SK-N-SH treated with all-trans-retinoic acid at 6 μM for 48 hours (cell line): ENCODE data around the gene TLR9.
A peak's percentile ranks its signal among the peaks of the same experiment; 100 is the strongest.

ENCODE experiments used
- ATAC-seq: fragments of 200-7000 bp; cut with Tn5 transposase; 3 replicates; pipeline ENCODE4 v1.9.1; 2020; ENCODE audit warnings: mild to moderate bottlenecking, moderate library complexity
- BACH2 ChIP-seq: fragments of 250-450 bp; sonication (Bioruptor Pico); IDR thresholded peaks from 2 replicates; pipeline ENCODE4 v1.9.0; 2021; ENCODE audit warnings: mild to moderate bottlenecking, borderline replicate concordance
- CREB5 ChIP-seq: fragments of 250-450 bp; sonication (Bioruptor Pico); IDR thresholded peaks from 2 replicates; pipeline ENCODE4 v1.5.1; 2020; ENCODE audit warnings: low read depth, mild to moderate bottlenecking, moderate library complexity
- CSDC2 ChIP-seq: fragments of 250-450 bp; sonication (Bioruptor Pico); IDR thresholded peaks from 2 replicates; pipeline ENCODE4 v1.5.0; 2020; ENCODE audit warnings: mild to moderate bottlenecking, moderate library complexity
- ESRRG ChIP-seq: fragments of 250-450 bp; sonication (Bioruptor Pico); IDR thresholded peaks from 2 replicates; pipeline ENCODE4 v1.6.1; 2021; ENCODE audit warnings: mild to moderate bottlenecking
- GLIS3 ChIP-seq: fragments of 250-450 bp; sonication (Bioruptor Pico); IDR thresholded peaks from 2 replicates; pipeline ENCODE4 v1.5.0; 2020; ENCODE audit warnings: mild to moderate bottlenecking, moderate library complexity
- ISL1 ChIP-seq: fragments of 250-450 bp; sonication (Bioruptor Pico); IDR thresholded peaks from 2 replicates; pipeline ENCODE4 v2.1.2; 2022; ENCODE audit warnings: mild to moderate bottlenecking, moderate library complexity
- OSR1 ChIP-seq: fragments of 250-450 bp; sonication (Bioruptor Pico); IDR thresholded peaks from 2 replicates; pipeline ENCODE4 v1.8.0; 2022; ENCODE audit warnings: moderate library complexity, mild to moderate bottlenecking, inconsistent platforms
- POU6F1 ChIP-seq: fragments of 250-450 bp; sonication (Bioruptor Pico); IDR thresholded peaks from 2 replicates; pipeline ENCODE4 v1.8.0; 2021; ENCODE audit warnings: low read depth, mild to moderate bottlenecking, moderate library complexity, borderline replicate concordance
- PPARA ChIP-seq: fragments of 250-450 bp; sonication (Bioruptor Pico); IDR thresholded peaks from 2 replicates; pipeline ENCODE4 v1.5.0; 2020; ENCODE audit warnings: mild to moderate bottlenecking, borderline replicate concordance
- TOX ChIP-seq: fragments of 250-450 bp; sonication (Bioruptor Pico); IDR thresholded peaks from 2 replicates; pipeline ENCODE4 v1.8.0; 2021; ENCODE audit warnings: mild to moderate bottlenecking, moderate library complexity, borderline replicate concordance
- ZC3H10 ChIP-seq: fragments of 250-450 bp; sonication (Bioruptor Pico); IDR thresholded peaks from 2 replicates; pipeline ENCODE4 v1.5.1; 2021; ENCODE audit warnings: mild to moderate bottlenecking, moderate library complexity
- ZFP30 ChIP-seq: fragments of 450-650 bp; formaldehyde crosslinking; IDR thresholded peaks from 2 replicates; pipeline ENCODE4 v1.5.0; 2022; ENCODE audit warnings: mild to moderate bottlenecking, moderate library complexity
- ZNF565 ChIP-seq: fragments of 450-650 bp; formaldehyde crosslinking; conservative IDR thresholded peaks from 2 replicates; pipeline ENCODE4 v1.5.0; 2020; ENCODE audit warnings: low read depth, mild to moderate bottlenecking, moderate library complexity
- ZNF70 ChIP-seq: fragments of 450-650 bp; formaldehyde crosslinking; IDR thresholded peaks from 2 replicates; pipeline ENCODE4 v1.5.0; 2020; ENCODE audit warnings: mild to moderate bottlenecking, moderate library complexity
- ZNF8 ChIP-seq: fragments of 450-650 bp; formaldehyde crosslinking; IDR thresholded peaks from 2 replicates; pipeline ENCODE4 v1.5.0; 2020; ENCODE audit warnings: mild to moderate bottlenecking, moderate library complexity
- TF ChIP-seq, protein P1 (sequence below): fragments of 250-450 bp; sonication (Bioruptor Pico); IDR thresholded peaks from 2 replicates; pipeline ENCODE4 v1.8.0; 2020; ENCODE audit warnings: mild to moderate bottlenecking, moderate library complexity, borderline replicate concordance
- TF ChIP-seq, protein P2 (sequence below): fragments of 250-450 bp; sonication (Bioruptor Pico); IDR thresholded peaks from 2 replicates; pipeline ENCODE4 v1.5.0; 2020; ENCODE audit warnings: mild to moderate bottlenecking, moderate library complexity

TLR9 gene

GRCh38 chr3:52196977-52197376 lies 28.5 kb downstream of the TLR9 start:
- no peak for TF ChIP-seq POU6F1 (CRISPR knock-in tag)
- TF ChIP-seq ZFP30 (CRISPR knock-in tag): no peak
- TF ChIP-seq ZNF70 (CRISPR knock-in tag): no peak
- ATAC-seq: no peak

DNA sequence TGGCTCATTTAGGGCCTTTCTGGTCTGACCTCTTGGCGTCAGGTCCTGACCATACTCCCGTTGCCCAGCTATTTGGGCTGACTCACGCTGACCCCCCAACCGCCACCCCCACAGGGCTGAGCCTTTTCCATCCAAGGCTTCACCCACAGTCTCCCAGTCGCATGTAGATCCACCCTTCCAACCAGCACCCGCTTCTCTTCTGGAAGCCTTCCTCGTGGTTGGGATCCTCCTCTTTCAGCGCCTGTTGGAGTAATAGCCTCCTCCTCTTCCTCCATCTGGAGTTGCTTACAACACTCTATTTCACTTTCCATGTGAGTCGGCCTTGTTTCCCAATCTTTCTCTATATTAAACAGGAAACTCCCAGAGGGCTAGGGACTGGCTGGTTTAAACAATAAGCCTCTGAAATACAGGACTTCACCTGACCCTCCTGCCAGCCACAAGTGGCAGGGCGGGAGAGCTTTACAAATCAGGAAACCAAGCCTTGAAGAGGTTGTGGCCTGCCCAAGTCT lies 29.6 kb downstream of the TLR9 start:
- TF ChIP-seq, protein P1, sequence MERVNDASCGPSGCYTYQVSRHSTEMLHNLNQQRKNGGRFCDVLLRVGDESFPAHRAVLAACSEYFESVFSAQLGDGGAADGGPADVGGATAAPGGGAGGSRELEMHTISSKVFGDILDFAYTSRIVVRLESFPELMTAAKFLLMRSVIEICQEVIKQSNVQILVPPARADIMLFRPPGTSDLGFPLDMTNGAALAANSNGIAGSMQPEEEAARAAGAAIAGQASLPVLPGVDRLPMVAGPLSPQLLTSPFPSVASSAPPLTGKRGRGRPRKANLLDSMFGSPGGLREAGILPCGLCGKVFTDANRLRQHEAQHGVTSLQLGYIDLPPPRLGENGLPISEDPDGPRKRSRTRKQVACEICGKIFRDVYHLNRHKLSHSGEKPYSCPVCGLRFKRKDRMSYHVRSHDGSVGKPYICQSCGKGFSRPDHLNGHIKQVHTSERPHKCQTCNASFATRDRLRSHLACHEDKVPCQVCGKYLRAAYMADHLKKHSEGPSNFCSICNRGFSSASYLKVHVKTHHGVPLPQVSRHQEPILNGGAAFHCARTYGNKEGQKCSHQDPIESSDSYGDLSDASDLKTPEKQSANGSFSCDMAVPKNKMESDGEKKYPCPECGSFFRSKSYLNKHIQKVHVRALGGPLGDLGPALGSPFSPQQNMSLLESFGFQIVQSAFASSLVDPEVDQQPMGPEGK: no peak
- TF ChIP-seq PPARA (CRISPR knock-in tag) (no peak), ZNF70 (CRISPR knock-in tag) (no peak), BACH2 (CRISPR knock-in tag) (no peak), ZNF565 (CRISPR knock-in tag) (no peak), ZNF8 (CRISPR knock-in tag) (no peak), ESRRG (CRISPR knock-in tag) (no peak), TOX (CRISPR knock-in tag) (no peak), CSDC2 (no peak), GLIS3 (no peak), ISL1 (CRISPR knock-in tag) (no peak), OSR1 (CRISPR knock-in tag) (no peak), POU6F1 (CRISPR knock-in tag) (no peak)
- TF ChIP-seq, protein P2, sequence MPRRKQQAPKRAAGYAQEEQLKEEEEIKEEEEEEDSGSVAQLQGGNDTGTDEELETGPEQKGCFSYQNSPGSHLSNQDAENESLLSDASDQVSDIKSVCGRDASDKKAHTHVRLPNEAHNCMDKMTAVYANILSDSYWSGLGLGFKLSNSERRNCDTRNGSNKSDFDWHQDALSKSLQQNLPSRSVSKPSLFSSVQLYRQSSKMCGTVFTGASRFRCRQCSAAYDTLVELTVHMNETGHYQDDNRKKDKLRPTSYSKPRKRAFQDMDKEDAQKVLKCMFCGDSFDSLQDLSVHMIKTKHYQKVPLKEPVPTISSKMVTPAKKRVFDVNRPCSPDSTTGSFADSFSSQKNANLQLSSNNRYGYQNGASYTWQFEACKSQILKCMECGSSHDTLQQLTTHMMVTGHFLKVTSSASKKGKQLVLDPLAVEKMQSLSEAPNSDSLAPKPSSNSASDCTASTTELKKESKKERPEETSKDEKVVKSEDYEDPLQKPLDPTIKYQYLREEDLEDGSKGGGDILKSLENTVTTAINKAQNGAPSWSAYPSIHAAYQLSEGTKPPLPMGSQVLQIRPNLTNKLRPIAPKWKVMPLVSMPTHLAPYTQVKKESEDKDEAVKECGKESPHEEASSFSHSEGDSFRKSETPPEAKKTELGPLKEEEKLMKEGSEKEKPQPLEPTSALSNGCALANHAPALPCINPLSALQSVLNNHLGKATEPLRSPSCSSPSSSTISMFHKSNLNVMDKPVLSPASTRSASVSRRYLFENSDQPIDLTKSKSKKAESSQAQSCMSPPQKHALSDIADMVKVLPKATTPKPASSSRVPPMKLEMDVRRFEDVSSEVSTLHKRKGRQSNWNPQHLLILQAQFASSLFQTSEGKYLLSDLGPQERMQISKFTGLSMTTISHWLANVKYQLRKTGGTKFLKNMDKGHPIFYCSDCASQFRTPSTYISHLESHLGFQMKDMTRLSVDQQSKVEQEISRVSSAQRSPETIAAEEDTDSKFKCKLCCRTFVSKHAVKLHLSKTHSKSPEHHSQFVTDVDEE (CRISPR knock-in tag): no peak
- TF ChIP-seq, all 23 proteins: peak for 0
- ATAC-seq: no peak

DNA sequence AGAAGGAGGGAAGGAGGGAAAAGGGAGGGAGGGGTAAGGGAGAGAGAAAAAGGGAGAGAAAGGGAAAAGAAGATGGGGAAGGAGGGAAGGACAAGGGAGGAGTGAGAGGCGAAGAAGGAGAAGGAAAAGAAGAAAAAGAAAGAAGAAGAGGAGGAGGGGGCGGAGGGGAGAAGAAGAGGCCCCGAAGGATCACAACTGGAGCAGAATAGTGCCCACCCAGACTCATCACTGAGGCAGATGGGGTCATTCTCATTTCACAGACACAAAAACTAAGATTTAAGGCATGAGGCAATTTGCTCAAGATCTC lies 30.2 kb downstream of the TLR9 start:
- no peak for TF ChIP-seq ZC3H10
- no peak for ATAC-seq

DNA sequence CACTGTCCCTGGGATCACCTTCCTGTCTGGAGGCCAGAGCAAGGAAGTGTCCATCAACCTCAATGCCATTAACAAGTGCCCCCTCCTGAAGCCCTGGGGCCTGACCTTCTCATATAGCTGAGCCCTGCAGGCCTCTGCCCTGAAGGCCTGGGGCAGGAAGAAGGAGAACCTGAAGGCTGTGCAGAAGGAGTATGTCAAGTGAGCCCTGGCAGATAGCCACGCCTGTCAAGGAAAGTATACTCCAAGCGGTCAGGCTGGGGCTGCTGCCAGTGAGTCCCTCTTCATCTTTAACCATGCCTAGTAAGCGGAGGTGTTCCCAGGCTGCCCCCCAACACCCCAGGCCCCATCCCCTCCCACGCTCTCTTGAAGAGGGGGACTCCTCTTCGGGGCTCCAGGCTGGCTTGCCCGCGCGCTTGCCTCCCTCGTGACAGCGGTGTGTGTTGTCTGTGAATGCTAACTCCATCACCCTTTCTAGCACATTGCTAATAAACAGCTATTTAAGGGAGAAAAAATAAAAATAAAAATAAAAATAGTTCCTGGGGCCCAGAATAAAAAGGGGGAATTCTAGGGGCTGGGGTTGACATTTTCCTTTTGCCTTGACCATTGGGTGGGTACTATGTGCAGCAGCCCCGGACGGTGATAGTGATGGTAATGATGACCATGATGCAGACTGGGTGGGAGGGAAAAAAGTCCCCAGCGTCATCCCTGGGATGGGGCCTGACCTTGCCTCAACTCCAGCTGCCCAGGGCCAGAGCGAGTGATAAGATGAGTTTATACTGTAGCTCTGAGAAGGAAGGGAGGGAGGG lies 30.8 kb downstream of the TLR9 start:
- TF ChIP-seq OSR1 (CRISPR knock-in tag) (no peak), ZNF565 (CRISPR knock-in tag) (no peak), POU6F1 (CRISPR knock-in tag) (no peak), ZFP30 (CRISPR knock-in tag) (no peak), ZC3H10 (no peak), CREB5 (CRISPR knock-in tag) (no peak)
- peak; percentile 47 for ATAC-seq
